Right cardiac atrium (tissue), 5 donors: ENCODE results near the gene KRTAP4-2. TPM values are rescaled to one million over a fixed set of nuclear protein-coding genes. Genes with fewer than 3 reads are reported as not detected.
"Not testable (repeated sequence)": the region's sequence is repeated elsewhere in the genome, so short reads cannot be mapped to it uniquely, and the experiment has no call there.

Experiments used
- ATAC-seq, 2 donors: fragments of 200-7000 bp; cut with Tn5 transposase; one replicate each; pipeline versions ENCODE4 v1.8.0 to v1.9.1; 2020; ENCODE audit warnings: moderate library complexity in 2 of 2, mild to moderate bottlenecking in 1 of 2
- DNase-seq, 3 donors: peaks; one replicate each; pipeline ENCODE4 v3.0.0-alpha.2; 2020
- H3K27ac ChIP-seq: one replicate; pipeline ENCODE4 v1.5.1; 2013; ENCODE audit warnings: mild to moderate bottlenecking, low read length, control low read depth, moderate library complexity
- H3K27me3 ChIP-seq: one replicate; pipeline ENCODE4 v1.6.1; 2013; ENCODE audit not compliant: control insufficient read depth, insufficient read depth
- H3K4me1 ChIP-seq: one replicate; pipeline ENCODE4 v1.6.1; 2013; ENCODE audit warnings: low read length; ENCODE audit not compliant: control insufficient read depth, insufficient read depth
- H3K4me3 ChIP-seq: one replicate; pipeline ENCODE4 v1.5.1; 2013; ENCODE audit warnings: low read length, control low read depth
- H3K9me3 ChIP-seq: one replicate; pipeline ENCODE4 v1.6.1; 2013; ENCODE audit warnings: low read length; ENCODE audit not compliant: control insufficient read depth
- WGBS: extraction: QIAGEN DNeasy Blood & Tissue Kit; methylation state at CpG from one replicate; pipeline ENCODE4 v1.1.7; 2013; 5-methylcytosine and 5-hydroxymethylcytosine counted together
- intact Hi-C, 4 donors: fragments of 100-400 bp; cut with DNase I; formaldehyde crosslinking; loops; one replicate each; pipeline versions ENCODE4 v1.11.0 to v1.14.0; 2022 to 2023
- polyA plus RNA-seq: library from polyadenylated mRNA; stranded (reverse); fragments of 200-250 nt; gene quantifications from one replicate; pipeline ENCODE4 v1.2.3, GENCODE V29; 2013
- total RNA-seq, 4 donors: library from RNA; stranded (reverse); fragmentation: NEBNext Ultra II Directional; extraction: Animal tissue kit (Norgen Biotek cat#: 25700); gene quantifications; one replicate each; pipeline ENCODE4 v1.2.1, GENCODE V29; 2021
- donor health status: healthy with polysubstance abuse.
- donor health status: DM: no; HTN: yes; CAD: no.
- donor health status: DM: no; HTN: no; CAD: no.
- donor health status: DM: no; HTN: yes; CAD: no; lungs with severe emphysema.
- donor health status: DM: yes; HTN: yes; CAD: no.

KRTAP4-2 gene
- total and polyA plus RNA-seq, 5 donors = not detected

- ATAC-seq, H3K9me3 ChIP-seq, H3K27me3 ChIP-seq, H3K27ac ChIP-seq, DNase-seq, H3K4me1 ChIP-seq, intact Hi-C loops, H3K4me3 ChIP-seq: not testable (repeated sequence)
- 79% methylated on average over 1 of the region's 1 CpG for WGBS
Observed at GRCh38 chr17:41189837-41190318, 11.9 kb upstream of the KRTAP4-2 start, which contains the start of gene KRTAP9-1. Gene KRTAP9-1, plus strand, starts transcription at chr17:41189887. Its CDS starts 0 bp downstream, at chr17:41189887.

- ATAC-seq = no peak
- H3K9me3 ChIP-seq = no peaks in the 10 kb centered on the region
- intact Hi-C loops = no loop called here
- no peaks in the 10 kb centered on the region for H3K4me1 ChIP-seq
- no peak overlapping the region for H3K4me3 ChIP-seq
- DNase-seq = no peak
- peaks cover 2% of the 10 kb centered on the region for H3K27me3 ChIP-seq
- no peak overlapping the region for H3K27ac ChIP-seq
- WGBS = 82% methylated on average over 2 of the region's 2 CpGs
Observed at GRCh38 chr17:41186872-41187271, 8.9 kb upstream of the KRTAP4-2 start.

GRCh38 chr17:41185001-41185400, 7.0 kb upstream of the KRTAP4-2 start:
- no peak overlapping the region for H3K4me3 ChIP-seq
- ATAC-seq (no peak), DNase-seq (no peak)
- no peaks in the 10 kb centered on the region for H3K4me1 ChIP-seq
- peaks cover 2% of the 10 kb centered on the region for H3K27me3 ChIP-seq
- 32% methylated on average over 1 of the region's 1 CpG for WGBS
- intact Hi-C loops = no loop called here
- H3K9me3 ChIP-seq = no peaks in the 10 kb centered on the region
- H3K27ac ChIP-seq = no peak overlapping the region

- no peaks in the 10 kb centered on the region for H3K9me3 ChIP-seq
- no peak within 1 kb of the TSS for H3K27ac ChIP-seq
- no peaks in the 10 kb centered on the region for H3K4me1 ChIP-seq
- intact Hi-C loops = no loop called here
- DNase-seq = no peak
- no peak within 1 kb of the TSS for H3K4me3 ChIP-seq
- ATAC-seq = no peak
- H3K27me3 ChIP-seq = peaks cover 2% of the 10 kb centered on the region
- WGBS = 49% methylated on average over 9 of the region's 9 CpGs
Observed at GRCh38 chr17:41184480-41184961, 6.5 kb upstream of the KRTAP4-2 start, which contains the start of gene KRTAP4-1. Gene KRTAP4-1, minus strand, starts transcription at chr17:41184911. Its CDS starts 57 bp downstream, at chr17:41184854.

GRCh38 chr17:41178843-41179616, 1.0 kb upstream of the KRTAP4-2 start:
- intact Hi-C loops = no loop called here
- Histone ChIP-seq H3K27ac (no peak overlapping the region), H3K9me3 (no peaks in the 10 kb centered on the region), H3K4me1 (no peaks in the 10 kb centered on the region), H3K27me3 (no peaks in the 10 kb centered on the region), H3K4me3 (no peak overlapping the region)
- WGBS = 82% methylated on average over 1 of the region's 1 CpG
- ATAC-seq (no peak), DNase-seq (no peak)

GRCh38 chr17:41178341-41178740, 320 bp upstream of the KRTAP4-2 start:
- no peaks in the 10 kb centered on the region for H3K4me1 ChIP-seq
- no peak overlapping the region for H3K27ac ChIP-seq
- WGBS = 88% methylated on average over 3 of the region's 3 CpGs
- no peak overlapping the region for H3K4me3 ChIP-seq
- H3K27me3 ChIP-seq = no peaks in the 10 kb centered on the region
- DNase-seq (no peak), ATAC-seq (no peak)
- H3K9me3 ChIP-seq = no peaks in the 10 kb centered on the region
- intact Hi-C loops = no loop called here

- WGBS = 76% methylated on average over 3 of the region's 3 CpGs
- H3K4me1 ChIP-seq = no peaks in the 10 kb centered on the region
- intact Hi-C loops = no loop called here
- DNase-seq (no peak), ATAC-seq (no peak)
- H3K9me3 ChIP-seq = no peaks in the 10 kb centered on the region
- no peaks in the 10 kb centered on the region for H3K27me3 ChIP-seq
- H3K27ac ChIP-seq = no peak overlapping the region
- H3K4me3 ChIP-seq = no peak overlapping the region
Observed at GRCh38 chr17:41176744-41177387, 1.2 kb downstream of the KRTAP4-2 start.

- H3K4me1 ChIP-seq = no peaks in the 10 kb centered on the region
- no peaks in the 10 kb centered on the region for H3K27me3 ChIP-seq
- H3K27ac ChIP-seq = no peak overlapping the region
- H3K4me3 ChIP-seq = no peak overlapping the region
- intact Hi-C loops = no loop called here
- DNase-seq = no peak
- no peak for ATAC-seq
- no peaks in the 10 kb centered on the region for H3K9me3 ChIP-seq
- WGBS = 77% methylated on average over 2 of the region's 2 CpGs
Observed at GRCh38 chr17:41171886-41172285, 6.1 kb downstream of the KRTAP4-2 start.

- H3K27ac ChIP-seq = no peak within 1 kb of the TSS
- WGBS = 54% methylated on average over 1 of the region's 1 CpG
- intact Hi-C loops = no loop called here
- DNase-seq = no peak
- ATAC-seq = no peak
- no peaks in the 10 kb centered on the region for H3K27me3 ChIP-seq
- H3K4me3 ChIP-seq = no peak within 1 kb of the TSS
- H3K9me3 ChIP-seq = no peaks in the 10 kb centered on the region
- no peaks in the 10 kb centered on the region for H3K4me1 ChIP-seq
Observed at GRCh38 chr17:41168121-41168520, 9.9 kb downstream of the KRTAP4-2 start, which contains the start of gene KRTAP4-3. Gene KRTAP4-3, minus strand, starts transcription at chr17:41168221. Its CDS starts 49 bp downstream, at chr17:41168172.

GRCh38 chr17:41167561-41167960, 10.5 kb downstream of the KRTAP4-2 start:
- no peak for DNase-seq
- Histone ChIP-seq H3K27me3 (no peaks in the 10 kb centered on the region), H3K9me3 (no peaks in the 10 kb centered on the region), H3K27ac (no peak overlapping the region), H3K4me1 (no peaks in the 10 kb centered on the region), H3K4me3 (no peak overlapping the region)
- intact Hi-C loops = no loop called here
- 82% methylated on average over 7 of the region's 7 CpGs for WGBS
- ATAC-seq = no peak

GRCh38 chr17:41163828-41164227, 14.2 kb downstream of the KRTAP4-2 start:
- intact Hi-C loops = no loop called here
- no peaks in the 10 kb centered on the region for H3K4me1 ChIP-seq
- DNase-seq (no peak), ATAC-seq (no peak)
- H3K9me3 ChIP-seq = no peaks in the 10 kb centered on the region
- no peaks in the 10 kb centered on the region for H3K27me3 ChIP-seq
- WGBS = 73% methylated on average over 7 of the region's 7 CpGs
- no peak overlapping the region for H3K4me3 ChIP-seq
- H3K27ac ChIP-seq = no peak overlapping the region
